Ishikawa (cell line): ENCODE results near the gene WNT7A.
A peak's percentile ranks its signal among the peaks of the same experiment; 100 is the strongest.

Experiments used
- CEBPB ChIP-seq: IDR thresholded peaks from 2 replicates; pipeline ENCODE4 v1.6.1; 2012
- CREB1 ChIP-seq: IDR thresholded peaks from 2 replicates; pipeline ENCODE4 v1.6.1; 2012; ENCODE audit warnings: low read depth
- EGR1 ChIP-seq: IDR thresholded peaks from 2 replicates; pipeline ENCODE4 v1.6.1; 2012
- EP300 ChIP-seq: IDR thresholded peaks from 2 replicates; pipeline ENCODE4 v1.6.1; 2012; ENCODE audit warnings: borderline replicate concordance
- FOXM1 ChIP-seq: IDR thresholded peaks from 2 replicates; pipeline ENCODE4 v1.6.1; 2012; ENCODE audit warnings: low read depth, borderline replicate concordance
- NFIC ChIP-seq: IDR thresholded peaks from 2 replicates; pipeline ENCODE4 v1.6.1; 2012
- RAD21 ChIP-seq: IDR thresholded peaks from 2 replicates; pipeline ENCODE4 v1.6.1; 2012; ENCODE audit warnings: low read depth
- TAF1 ChIP-seq: IDR thresholded peaks from 2 replicates; pipeline ENCODE4 v1.6.1; 2012; ENCODE audit warnings: low read depth, mild to moderate bottlenecking
- TCF12 ChIP-seq: IDR thresholded peaks from 2 replicates; pipeline ENCODE4 v1.6.1; 2012; ENCODE audit warnings: low read depth
- TEAD4 ChIP-seq: IDR thresholded peaks from 2 replicates; pipeline ENCODE4 v1.6.1; 2012
- YY1 ChIP-seq: IDR thresholded peaks from 2 replicates; pipeline ENCODE4 v1.6.1; 2012; ENCODE audit warnings: low read depth
- ZBTB7A ChIP-seq: IDR thresholded peaks from 2 replicates; pipeline ENCODE4 v1.6.1; 2012; ENCODE audit warnings: low read depth
- TF ChIP-seq, protein P1 (sequence below): IDR thresholded peaks from 2 replicates; pipeline ENCODE4 v1.6.1; 2012
- TF ChIP-seq, protein P2 (sequence below): IDR thresholded peaks from 2 replicates; pipeline ENCODE4 v1.6.1; 2012; ENCODE audit warnings: low read depth, mild to moderate bottlenecking
- TF ChIP-seq, protein P3 (sequence below): IDR thresholded peaks from 2 replicates; pipeline ENCODE4 v1.6.1; 2012

Gene WNT7A

DNA sequence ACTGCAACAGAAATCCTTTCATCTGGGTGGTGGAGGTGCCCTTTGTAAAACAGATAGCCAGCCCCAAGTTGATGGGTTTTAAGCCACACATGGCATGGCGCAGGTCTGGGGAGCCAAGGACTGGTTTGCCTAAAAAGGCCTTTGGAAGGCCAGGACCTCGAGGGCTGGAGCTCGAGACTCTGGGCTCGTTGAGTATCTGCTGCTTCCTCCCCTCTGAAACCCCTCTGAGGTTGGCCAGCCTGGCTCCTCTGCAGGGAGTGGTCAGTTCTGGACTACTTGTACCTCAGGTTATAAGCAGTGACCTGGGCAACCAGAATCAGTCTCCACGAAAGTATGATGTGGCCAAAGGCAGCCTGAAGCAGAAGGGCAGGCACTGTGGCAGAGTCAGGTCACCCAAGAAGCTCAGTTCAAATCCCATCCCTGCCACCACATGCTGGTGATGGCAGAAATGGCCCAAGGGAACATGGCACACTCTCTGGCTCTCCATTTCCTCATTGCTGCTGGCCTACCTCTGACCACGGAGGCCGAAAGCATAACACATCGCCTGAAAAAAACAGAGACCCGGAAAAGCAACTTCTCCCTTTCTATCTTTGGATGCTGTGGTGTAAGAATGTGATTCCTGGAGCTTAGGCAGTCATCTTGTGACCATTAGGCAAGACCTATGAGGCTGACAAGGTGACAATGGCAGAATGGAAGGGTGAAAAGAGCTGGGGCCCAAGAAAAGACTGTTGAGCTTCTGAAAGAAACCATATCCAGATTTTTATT lies 51.2 kb downstream of the WNT7A start:
- no peak for TF ChIP-seq CEBPB
- no peak for TF ChIP-seq ZBTB7A
- TF ChIP-seq, protein P1, sequence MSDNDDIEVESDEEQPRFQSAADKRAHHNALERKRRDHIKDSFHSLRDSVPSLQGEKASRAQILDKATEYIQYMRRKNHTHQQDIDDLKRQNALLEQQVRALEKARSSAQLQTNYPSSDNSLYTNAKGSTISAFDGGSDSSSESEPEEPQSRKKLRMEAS = peak; percentile 30; the same call in 1 of the 2 replicates
- TF ChIP-seq RAD21 = no peak
- TF ChIP-seq TEAD4 = no peak
- TF ChIP-seq, protein P2, sequence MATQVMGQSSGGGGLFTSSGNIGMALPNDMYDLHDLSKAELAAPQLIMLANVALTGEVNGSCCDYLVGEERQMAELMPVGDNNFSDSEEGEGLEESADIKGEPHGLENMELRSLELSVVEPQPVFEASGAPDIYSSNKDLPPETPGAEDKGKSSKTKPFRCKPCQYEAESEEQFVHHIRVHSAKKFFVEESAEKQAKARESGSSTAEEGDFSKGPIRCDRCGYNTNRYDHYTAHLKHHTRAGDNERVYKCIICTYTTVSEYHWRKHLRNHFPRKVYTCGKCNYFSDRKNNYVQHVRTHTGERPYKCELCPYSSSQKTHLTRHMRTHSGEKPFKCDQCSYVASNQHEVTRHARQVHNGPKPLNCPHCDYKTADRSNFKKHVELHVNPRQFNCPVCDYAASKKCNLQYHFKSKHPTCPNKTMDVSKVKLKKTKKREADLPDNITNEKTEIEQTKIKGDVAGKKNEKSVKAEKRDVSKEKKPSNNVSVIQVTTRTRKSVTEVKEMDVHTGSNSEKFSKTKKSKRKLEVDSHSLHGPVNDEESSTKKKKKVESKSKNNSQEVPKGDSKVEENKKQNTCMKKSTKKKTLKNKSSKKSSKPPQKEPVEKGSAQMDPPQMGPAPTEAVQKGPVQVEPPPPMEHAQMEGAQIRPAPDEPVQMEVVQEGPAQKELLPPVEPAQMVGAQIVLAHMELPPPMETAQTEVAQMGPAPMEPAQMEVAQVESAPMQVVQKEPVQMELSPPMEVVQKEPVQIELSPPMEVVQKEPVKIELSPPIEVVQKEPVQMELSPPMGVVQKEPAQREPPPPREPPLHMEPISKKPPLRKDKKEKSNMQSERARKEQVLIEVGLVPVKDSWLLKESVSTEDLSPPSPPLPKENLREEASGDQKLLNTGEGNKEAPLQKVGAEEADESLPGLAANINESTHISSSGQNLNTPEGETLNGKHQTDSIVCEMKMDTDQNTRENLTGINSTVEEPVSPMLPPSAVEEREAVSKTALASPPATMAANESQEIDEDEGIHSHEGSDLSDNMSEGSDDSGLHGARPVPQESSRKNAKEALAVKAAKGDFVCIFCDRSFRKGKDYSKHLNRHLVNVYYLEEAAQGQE = no peak
- TF ChIP-seq EGR1 = no peak

DNA sequence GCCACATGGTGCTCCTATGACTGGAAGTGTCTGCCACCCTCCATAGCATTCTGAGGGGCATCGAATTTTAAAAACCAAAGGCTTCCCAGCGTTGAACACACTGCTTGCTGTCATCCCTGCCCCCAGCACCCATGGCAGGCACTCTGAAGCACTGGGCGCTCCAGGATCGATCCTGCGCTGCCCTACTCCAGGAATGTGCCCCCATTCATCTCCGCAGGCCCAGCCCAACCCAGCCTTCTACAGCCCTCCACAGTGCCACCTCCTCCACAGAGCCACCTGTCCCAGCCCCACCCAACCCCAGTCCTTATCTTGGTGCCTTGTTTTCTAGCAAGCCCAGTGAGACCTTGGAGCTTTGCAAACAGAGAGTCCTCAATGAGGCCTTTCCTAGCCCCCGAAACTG lies 52.2 kb downstream of the WNT7A start:
- TF ChIP-seq RAD21 = no peak
- TF ChIP-seq EP300 = no peak
- TF ChIP-seq TEAD4 = peak; percentile 60

DNA sequence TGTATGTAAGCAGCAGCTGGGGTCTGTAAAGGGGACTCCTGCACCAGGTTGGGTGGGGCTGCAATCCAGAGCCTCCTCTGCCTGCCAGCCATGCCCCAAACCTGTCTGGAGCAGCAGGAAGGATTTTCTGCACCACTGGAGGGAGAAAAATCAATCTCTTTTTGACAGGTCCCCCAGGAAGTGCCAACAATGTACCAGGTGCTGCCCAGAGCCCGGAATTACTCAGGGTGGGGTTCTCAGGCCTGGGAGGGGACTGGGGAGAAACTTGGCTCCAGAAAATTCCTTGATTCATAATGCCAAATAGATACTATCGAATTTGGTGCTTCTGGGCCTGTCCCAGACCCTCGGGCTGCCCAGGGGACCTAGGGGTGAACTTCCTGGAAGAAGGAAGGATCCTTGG lies 52.6 kb downstream of the WNT7A start:
- TF ChIP-seq, protein P1 = peak; percentile 86
- peak; percentile 100 for TF ChIP-seq EP300
- peak; percentile 100 for TF ChIP-seq TCF12
- peak; percentile 100 for TF ChIP-seq FOXM1
- TF ChIP-seq, protein P3, sequence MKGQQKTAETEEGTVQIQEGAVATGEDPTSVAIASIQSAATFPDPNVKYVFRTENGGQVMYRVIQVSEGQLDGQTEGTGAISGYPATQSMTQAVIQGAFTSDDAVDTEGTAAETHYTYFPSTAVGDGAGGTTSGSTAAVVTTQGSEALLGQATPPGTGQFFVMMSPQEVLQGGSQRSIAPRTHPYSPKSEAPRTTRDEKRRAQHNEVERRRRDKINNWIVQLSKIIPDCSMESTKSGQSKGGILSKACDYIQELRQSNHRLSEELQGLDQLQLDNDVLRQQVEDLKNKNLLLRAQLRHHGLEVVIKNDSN = peak; percentile 14; the same call in 1 of the 2 replicates
- peak; percentile 15; the same call in 1 of the 2 replicates for TF ChIP-seq RAD21
- TF ChIP-seq ZBTB7A = peak; percentile 78
- 0 out of 2 replicates have a peak, but pooled peaks have one; percentile 8 for TF ChIP-seq CREB1
- peak; percentile 57 for TF ChIP-seq CEBPB
- TF ChIP-seq TEAD4 = peak; percentile 97
- 0 out of 2 replicates have a peak, but pooled peaks have one; percentile 15 for TF ChIP-seq YY1
- TF ChIP-seq NFIC = peak; percentile 99
- no peak for TF ChIP-seq EGR1
- TF ChIP-seq, protein P2 = no peak
- TF ChIP-seq TAF1 = no peak

DNA sequence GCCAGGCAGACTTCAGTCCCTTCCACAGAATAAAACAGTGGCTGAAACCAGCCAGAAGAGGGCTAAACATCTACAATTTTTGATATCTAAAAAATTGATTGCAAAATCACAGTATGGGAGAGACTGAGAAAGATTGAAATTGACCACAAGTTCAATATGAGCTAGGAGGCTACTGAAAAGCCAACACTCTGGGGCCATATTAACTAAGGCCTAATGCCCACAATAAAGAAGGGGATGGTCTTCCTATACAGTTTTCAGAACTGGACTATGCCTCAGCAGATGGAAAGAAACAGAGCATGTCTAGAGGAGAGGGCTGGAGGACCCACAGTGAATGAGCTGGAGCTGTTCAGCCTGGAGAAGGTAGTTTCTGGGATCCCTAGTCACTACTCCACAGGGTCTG lies 53.2 kb downstream of the WNT7A start:
- TF ChIP-seq YY1 (no peak), ZBTB7A (no peak; the same call in 1 of the 2 replicates), TEAD4 (no peak)

DNA sequence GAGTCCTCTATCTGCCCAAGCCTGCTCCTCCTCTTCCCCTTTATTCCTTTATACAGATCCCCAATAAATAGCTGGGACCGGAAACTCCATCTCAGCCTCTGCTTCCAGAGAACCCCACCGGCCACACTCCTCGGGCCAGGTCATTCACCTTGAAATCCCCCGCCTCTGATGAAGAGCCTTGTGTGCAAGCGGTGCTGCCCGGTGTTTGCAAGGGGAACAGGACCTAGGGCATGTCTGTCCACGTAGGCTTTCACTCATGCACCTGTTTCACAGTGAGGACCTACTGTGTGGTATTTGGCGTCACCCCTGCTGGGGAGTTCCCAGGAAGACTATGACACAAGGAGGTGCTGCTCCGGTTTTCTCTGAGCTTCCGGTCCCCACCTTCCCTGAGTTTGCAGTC lies 54.0 kb downstream of the WNT7A start:
- TF ChIP-seq ZBTB7A = peak; percentile 21; the same call in 1 of the 2 replicates
- TF ChIP-seq, protein P3 = no peak

DNA sequence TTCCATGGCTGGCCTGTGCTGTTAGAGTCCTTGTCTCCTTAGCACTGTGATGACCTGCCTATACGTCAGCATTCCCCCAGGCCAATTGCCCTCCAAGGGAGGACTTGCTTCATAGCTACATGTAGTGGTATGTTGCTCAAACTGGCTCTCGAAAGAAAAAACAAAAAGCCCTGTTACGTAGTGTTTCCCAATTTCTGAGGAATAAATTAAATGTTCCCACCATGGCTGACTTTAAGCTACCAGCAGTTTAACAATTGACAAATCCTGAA lies 54.6 kb downstream of the WNT7A start:
- TF ChIP-seq ZBTB7A (no peak), CEBPB (no peak), FOXM1 (no peak), YY1 (no peak), TAF1 (no peak), CREB1 (no peak), RAD21 (no peak)
- TF ChIP-seq, protein P1 = no peak
- TF ChIP-seq, protein P2 = no peak
